Suppressor macrophage treated with lipopolysaccharide for 4 hours (primary cell): ENCODE results near the gene APCDD1.

ENCODE experiments used
- DNase-seq: peaks from one replicate; pipeline ENCODE4 v3.0.0-alpha.2; 2020

The APCDD1 gene

DNA sequence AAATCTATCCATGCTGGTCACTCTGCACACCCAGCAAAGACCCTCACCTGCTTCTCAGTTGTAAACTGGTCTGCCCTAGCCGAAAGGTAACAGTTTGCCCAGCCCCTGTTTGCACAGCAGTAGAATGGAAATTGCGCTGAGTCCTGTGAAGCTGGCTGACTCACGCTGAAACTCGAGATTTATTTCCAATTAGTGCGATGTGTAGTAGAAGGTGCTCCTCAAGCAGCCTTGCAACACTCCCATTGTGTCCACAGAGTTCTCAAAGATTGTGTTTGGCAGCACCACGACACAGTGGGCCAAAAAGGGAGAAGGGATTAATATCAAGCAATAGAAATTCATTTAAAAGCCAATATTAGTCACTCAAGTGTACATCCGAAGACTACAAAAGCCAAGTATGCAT, 21.7 kb upstream of the APCDD1 start:
- no peak for DNase-seq

- DNase-seq: no peak
Measured at GRCh38 chr18:10436160-10436559, 18.3 kb upstream of the APCDD1 start.

DNA sequence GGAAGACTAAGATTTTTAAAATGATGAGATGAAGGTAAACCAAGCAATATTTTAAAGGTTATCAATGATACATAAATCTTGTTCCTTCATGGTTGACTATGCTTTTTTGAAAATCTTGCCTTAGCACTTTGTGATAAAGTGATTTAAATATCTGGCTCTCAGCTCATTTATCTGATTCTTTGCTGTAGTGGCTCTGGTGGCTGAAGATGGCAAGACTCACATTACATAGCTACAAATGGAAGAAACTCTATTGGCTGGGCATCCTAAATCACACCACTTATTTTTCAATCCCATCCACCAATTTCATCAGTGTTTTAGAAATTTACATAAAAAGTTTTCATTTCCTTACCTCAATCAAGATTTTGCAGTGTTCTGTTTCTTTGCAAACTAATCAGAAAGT, 16.6 kb upstream of the APCDD1 start:
- DNase-seq: no peak

DNA sequence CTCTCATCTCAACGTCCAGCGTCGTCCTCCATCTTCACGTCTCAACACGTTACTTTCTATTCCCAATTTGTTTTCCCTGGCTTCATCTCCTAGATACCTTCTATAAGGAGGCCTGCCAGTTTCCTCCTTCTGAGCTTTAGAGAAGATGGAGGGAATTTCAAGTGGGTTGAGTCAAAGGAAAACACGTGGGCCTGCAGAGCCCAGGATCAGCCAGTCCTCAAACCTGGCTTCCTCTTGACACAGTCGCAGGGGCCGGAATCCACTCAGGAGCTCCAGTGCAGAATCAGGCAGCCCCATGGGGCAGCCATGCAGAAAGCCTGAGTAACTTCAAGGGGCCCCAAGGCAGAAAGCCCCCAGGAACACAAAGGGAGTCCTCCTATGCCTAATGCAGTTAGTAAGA, 14.5 kb upstream of the APCDD1 start:
- no peak for DNase-seq

GRCh38 chr18:10440884-10441283, 13.6 kb upstream of the APCDD1 start:
- DNase-seq: no peak

- DNase-seq: no peak
Measured at GRCh38 chr18:10441472-10441871, 13.0 kb upstream of the APCDD1 start.

GRCh38 chr18:10442551-10442971, 11.9 kb upstream of the APCDD1 start:
- DNase-seq: peak; percentile 17

GRCh38 chr18:10443001-10443400, 11.4 kb upstream of the APCDD1 start:
- DNase-seq: no peak

- no peak for DNase-seq
Measured at GRCh38 chr18:10444314-10445006, 10.0 kb upstream of the APCDD1 start.

DNA sequence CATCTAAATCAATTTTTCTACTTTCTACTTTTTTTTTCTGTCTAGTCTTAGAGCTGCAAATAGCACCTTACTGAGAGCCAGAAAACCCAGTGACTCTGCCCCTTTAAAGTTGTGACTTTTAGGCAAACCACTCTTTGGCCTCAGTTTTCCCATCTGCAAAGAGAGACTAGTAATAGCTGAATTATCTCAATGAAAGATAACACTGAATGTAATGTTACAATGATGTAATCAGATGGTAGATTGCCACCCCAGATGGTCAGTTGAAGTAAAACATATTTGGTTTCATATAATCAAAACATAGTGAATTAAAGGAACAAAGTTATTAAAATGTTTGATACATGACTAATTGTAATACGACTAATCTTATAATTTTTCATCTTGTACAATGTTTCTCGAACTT, 5.0 kb upstream of the APCDD1 start:
- no peak for DNase-seq

DNA sequence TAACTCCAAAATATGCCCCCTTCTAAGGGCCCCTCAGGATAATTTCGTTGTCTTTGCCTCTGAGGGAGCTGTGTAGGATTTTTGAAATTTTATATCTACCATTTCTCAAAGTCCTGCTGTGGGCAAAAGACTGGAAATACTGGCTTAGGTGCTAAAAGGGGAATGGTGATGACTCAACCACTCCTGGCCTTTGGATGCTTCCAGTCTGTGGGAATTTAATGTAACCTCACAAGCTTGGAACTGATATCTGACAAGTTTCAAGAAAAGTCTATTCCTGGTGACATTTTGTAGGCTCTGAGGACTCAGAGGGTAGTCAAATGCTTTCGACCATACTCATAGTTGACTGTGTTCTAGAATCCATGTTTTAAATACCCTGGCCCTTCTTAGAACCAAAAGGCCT, 3.4 kb upstream of the APCDD1 start:
- no peak for DNase-seq

DNA sequence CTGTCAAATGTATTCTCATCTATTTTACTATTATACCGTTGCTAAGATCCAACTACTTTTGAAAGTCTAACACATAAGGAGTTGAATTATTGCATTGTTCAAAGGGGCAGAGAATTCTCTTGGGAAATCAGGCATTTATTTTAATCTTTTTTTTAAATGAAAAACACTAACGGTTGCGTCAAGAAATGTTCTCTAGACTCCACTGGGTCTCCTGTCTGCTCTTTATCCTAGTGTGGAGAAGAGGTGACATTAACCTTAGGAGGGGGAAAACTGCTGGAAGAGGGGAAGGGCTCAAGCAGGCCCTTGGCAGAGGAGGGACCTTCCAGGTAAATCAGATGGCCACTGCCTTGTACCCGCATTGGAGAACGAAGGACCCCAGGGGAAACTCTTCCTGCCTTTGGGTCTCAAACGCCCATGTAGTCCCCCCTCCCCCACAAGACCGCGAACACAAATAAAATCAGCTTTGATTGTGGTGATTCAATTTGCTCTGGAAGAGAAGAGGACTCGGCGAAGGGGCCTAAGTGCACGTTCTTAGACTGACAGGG, 1.1 kb upstream of the APCDD1 start:
- DNase-seq: no peak

DNA sequence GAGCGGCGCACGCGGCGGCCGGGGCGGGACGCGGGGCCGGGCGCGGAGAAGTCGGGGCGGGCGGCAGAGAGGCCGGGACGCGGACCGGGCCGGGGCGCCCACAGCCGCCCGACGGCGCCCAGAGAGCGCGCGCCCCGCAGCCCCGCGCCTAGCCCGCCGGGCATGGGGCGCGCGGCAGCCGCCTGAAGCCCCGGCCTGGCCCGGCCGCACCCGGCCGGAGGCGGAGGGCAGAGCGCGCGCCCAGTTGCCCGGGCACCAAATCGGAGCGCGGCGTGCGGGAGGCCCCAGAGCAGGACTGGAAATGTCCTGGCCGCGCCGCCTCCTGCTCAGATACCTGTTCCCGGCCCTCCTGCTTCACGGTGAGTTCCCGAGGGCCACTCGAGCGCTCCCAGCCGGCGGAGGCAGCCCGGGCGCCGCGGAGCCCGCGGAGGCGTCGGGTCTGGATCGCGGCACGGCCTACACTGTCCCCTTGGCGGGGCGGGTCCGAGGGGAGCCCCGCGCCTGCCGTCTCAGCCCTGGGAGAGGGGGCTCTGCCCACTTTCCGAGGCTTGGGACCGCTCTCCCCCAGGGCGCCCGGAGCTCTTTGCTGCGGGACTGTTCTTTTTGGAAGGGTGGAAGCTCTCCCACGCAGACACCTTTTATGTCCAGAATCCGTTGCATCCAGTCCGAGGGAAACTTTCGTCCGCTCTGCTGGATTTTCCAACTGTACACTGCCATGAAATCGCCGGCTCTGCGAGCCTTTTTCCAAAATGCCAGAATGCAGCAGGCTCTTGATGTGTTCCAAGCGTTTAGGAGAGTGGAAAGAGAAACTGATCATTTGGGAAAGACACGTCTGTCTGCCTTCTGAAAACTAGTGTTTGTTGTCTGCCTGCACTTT, 484 bp downstream of the APCDD1 start:
- DNase-seq: peak; percentile 43

- no peak for DNase-seq
Measured at GRCh38 chr18:10455726-10456453, 1.5 kb downstream of the APCDD1 start.

DNA sequence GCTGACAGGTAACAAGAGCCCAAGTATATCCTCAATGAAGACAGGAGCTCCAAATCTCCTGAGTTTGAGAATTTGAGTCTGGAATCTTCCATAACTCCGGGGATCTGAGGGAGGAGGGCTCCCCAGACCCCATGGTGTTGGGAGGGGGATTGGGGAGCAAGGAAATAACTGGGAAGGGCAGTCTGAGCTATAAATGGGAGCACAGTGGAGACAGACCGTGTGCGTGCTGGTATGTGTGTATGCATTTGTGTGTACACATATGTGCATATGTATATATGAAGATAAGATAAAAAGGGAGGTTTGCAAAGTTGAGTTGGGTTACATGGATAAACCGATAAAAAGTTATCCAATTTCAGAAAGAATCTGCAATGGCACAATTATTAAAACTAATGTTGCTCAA, 2.3 kb downstream of the APCDD1 start:
- no peak for DNase-seq

DNA sequence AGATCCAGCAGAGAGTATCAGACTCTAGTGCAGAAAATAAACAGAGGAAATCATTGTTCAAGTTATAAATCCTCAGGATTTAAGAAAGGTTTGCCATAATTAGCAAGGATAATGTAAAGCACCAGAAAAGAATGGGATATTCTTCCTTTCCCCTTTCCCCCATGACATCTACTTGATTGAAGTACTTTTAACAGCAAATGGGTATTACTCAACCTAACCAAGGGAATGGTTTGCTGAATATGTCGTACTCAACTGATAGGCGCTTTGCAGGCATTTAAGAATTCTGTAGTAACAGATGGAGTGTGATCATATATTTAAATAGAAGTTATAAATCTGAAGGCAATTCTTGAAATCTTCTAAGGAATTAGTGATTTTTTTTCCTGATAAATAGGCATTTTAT, 2.7 kb downstream of the APCDD1 start:
- no peak for DNase-seq

DNA sequence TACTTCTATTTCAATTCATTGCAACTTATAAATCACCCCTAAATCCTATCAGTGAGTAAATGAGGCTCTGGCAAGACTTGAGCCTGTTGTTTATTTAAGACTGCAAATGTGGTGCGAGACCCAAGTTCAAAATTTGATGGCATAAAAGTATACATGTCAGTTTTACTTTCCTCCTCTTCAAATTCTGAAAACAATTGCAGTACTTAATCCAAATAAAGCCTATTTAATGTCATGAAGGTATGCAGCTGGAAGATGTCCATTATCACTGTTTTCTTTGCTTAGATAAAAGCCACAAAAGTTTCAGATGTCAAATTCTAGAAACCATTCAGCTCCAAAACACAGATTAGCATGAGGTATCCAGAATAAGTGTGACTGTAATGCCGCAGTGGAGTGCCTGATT, 3.3 kb downstream of the APCDD1 start:
- no peak for DNase-seq

GRCh38 chr18:10458691-10459090, 4.3 kb downstream of the APCDD1 start:
- no peak for DNase-seq

DNA sequence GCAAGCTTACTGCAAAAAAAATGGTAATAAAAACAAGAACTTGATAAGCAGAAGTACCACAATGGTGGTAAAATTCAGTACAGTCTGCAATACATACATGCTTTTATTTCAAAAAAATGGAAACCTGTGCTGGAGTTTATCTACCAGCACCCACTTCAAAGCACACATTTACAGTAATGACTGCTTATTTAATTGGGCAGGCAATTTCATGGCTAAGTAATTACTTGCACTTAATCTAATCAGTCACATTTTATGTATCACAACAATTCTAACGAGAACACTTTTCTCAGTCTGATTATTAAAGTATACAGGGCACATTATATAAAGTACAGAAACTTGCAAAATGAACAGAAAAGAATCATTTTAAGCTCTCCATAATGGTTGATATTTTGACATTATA, 5.2 kb downstream of the APCDD1 start:
- no peak for DNase-seq

DNA sequence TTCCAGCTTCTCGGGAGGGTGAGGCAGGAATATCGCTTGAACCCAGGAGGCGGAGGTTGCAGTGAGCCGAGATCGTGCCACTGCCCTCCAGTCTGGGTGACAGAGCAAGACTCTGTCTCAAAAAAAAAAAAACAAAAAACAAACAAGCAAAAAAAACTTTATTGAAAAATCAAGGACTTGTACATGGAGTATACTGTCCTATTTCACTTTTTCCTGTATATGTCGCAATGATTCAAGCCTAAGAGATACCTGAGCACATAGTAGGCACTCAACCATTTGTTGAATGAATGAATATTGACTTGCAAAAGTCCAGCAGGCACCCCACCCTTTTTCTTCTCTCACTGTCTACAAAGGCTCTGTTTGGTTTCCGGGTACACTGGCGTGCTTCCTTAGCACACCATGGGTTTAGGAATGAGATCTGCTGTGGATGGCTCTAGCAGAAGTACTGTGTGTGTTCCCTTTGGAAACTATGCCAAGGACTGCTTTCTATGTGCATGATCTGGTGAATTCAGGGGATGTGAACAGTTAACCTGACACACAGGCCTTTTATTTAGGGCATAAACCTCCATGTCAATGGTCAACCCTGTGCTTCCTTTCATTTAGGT, 6.1 kb downstream of the APCDD1 start:
- no peak for DNase-seq

DNA sequence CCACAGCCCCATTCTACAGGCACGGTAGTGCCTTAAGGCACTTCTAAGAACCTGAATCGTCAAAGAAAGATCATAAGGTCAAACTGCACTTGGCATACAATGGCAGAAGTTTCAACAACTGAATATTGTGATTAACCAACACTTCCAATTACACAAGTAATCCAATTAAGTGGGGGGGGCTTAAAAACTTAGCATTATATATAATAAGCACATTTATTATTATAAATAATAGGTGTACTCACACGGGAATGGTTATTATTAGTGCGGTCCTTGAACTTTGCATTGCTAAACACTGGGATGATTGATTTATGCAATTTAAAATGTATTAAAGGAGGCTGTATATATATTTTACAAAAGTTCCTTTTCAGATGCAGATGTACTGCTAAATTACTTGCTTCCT, 7.6 kb downstream of the APCDD1 start:
- DNase-seq: no peak

- no peak for DNase-seq
Measured at GRCh38 chr18:10462597-10462996, 8.2 kb downstream of the APCDD1 start.

GRCh38 chr18:10463096-10463495, 8.7 kb downstream of the APCDD1 start:
- no peak for DNase-seq
